GM23338 (cell line): ENCODE data around the gene GLYATL2. TPM values are rescaled to one million over a fixed set of nuclear protein-coding genes. Genes with fewer than 3 reads are reported as not detected.

Source experiments
- ATAC-seq: fragments of 200-7000 bp; cut with Tn5 transposase; 3 replicates; pipeline ENCODE4 v1.9.1; 2020
- DNase-seq: peaks from one replicate; pipeline ENCODE4 v3.0.0-alpha.2; 2015; ENCODE audit warnings: low spot score
- H2AFZ ChIP-seq: fragments of 200-600 bp; sonication (generic); 2 replicates; pipeline ENCODE4 v1.8.0; 2016; ENCODE audit warnings: antibody characterized with exemption, mild to moderate bottlenecking, moderate library complexity
- H3F3A ChIP-seq: fragments of 200-600 bp; sonication (generic); replicated peaks from 2 replicates; pipeline ENCODE4 v1.8.0; 2017; ENCODE audit warnings: antibody characterized with exemption, mixed run types, low read depth
- H3K27ac ChIP-seq: fragments of 200-600 bp; sonication (generic); 2 replicates; pipeline ENCODE4 v1.6.1; 2016; ENCODE audit warnings: low read depth
- H3K27me3 ChIP-seq: fragments of 200-600 bp; sonication (generic); 2 replicates; pipeline ENCODE4 v1.8.0; 2016; ENCODE audit warnings: mild to moderate bottlenecking, mixed run types, moderate library complexity; ENCODE audit not compliant: insufficient read depth
- H3K36me3 ChIP-seq: fragments of 200-600 bp; sonication (generic); 2 replicates; pipeline ENCODE4 v1.8.0; 2016; ENCODE audit warnings: mild to moderate bottlenecking; ENCODE audit not compliant: insufficient read depth
- H3K4me1 ChIP-seq: fragments of 200-600 bp; sonication (generic); 2 replicates; pipeline ENCODE4 v1.8.0; 2016; ENCODE audit warnings: mild to moderate bottlenecking, moderate library complexity; ENCODE audit not compliant: insufficient read depth
- H3K4me2 ChIP-seq: fragments of 200-600 bp; sonication (generic); 2 replicates; pipeline ENCODE4 v1.7.1; 2017; ENCODE audit warnings: mixed run types
- H3K4me3 ChIP-seq: fragments of 200-600 bp; sonication (generic); 2 replicates; pipeline ENCODE4 v1.6.1; 2016; ENCODE audit warnings: mixed run types
- H3K79me2 ChIP-seq: fragments of 200-600 bp; sonication (generic); replicated peaks from 2 replicates; pipeline ENCODE4 v1.8.0; 2017; ENCODE audit warnings: mild to moderate bottlenecking; ENCODE audit not compliant: insufficient read depth
- H3K9me2 ChIP-seq: fragments of 200-600 bp; sonication (generic); 2 replicates; pipeline ENCODE4 v1.8.0; 2017; ENCODE audit not compliant: insufficient read depth
- H4K20me1 ChIP-seq: fragments of 200-600 bp; sonication (generic); replicated peaks from 2 replicates; pipeline ENCODE4 v1.8.0; 2017; ENCODE audit warnings: mild to moderate bottlenecking; ENCODE audit not compliant: insufficient read depth
- H3K27ac Mint-ChIP-seq: 2 replicates; pipeline ENCODE4 v1.8.0; 2020; ENCODE audit warnings: inconsistent platforms, mild to moderate bottlenecking, moderate library complexity, mixed read lengths
- H3K27me3 Mint-ChIP-seq: 3 replicates; pipeline ENCODE4 v1.8.0; 2022; ENCODE audit warnings: low read depth, mild to moderate bottlenecking, moderate library complexity, mixed read lengths, inconsistent platforms; ENCODE audit not compliant: insufficient read depth, poor library complexity
- H3K36me3 Mint-ChIP-seq: 3 replicates; pipeline ENCODE4 v1.8.0; 2021; ENCODE audit warnings: low read depth, mild to moderate bottlenecking, inconsistent platforms, moderate library complexity, mixed read lengths
- H3K4me1 Mint-ChIP-seq: 3 replicates; pipeline ENCODE4 v1.8.0; 2020; ENCODE audit warnings: mild to moderate bottlenecking, inconsistent platforms, mixed read lengths
- H3K4me3 Mint-ChIP-seq: 3 replicates; pipeline ENCODE4 v1.8.0; 2021; ENCODE audit warnings: moderate library complexity, mild to moderate bottlenecking, inconsistent platforms, mixed read lengths
- H3K9me3 Mint-ChIP-seq: 3 replicates; pipeline ENCODE4 v1.8.0; 2020; ENCODE audit warnings: moderate library complexity, mild to moderate bottlenecking, inconsistent platforms, mixed read lengths
- CTCF ChIP-seq, 2 experiments: fragments of 200-600 bp in 1 of 2; sonication (generic) in 1 of 2; conservative IDR thresholded peaks; 2 replicates each; pipeline versions ENCODE4 v1.5.1 to v1.6.1; 2016 to 2017; ENCODE audit warnings: antibody characterized with exemption in 2 of 2, low read depth in 2 of 2, mild to moderate bottlenecking in 2 of 2, moderate library complexity in 1 of 2
- EZH2phosphoT487 ChIP-seq: fragments of 200-600 bp; sonication (generic); IDR thresholded peaks from one replicate; pipeline ENCODE4 v1.8.1; 2018; ENCODE audit warnings: antibody characterized with exemption; ENCODE audit not compliant: unreplicated experiment
- NANOG ChIP-seq: IDR thresholded peaks from 2 replicates; pipeline ENCODE4 v1.6.1; 2016; ENCODE audit warnings: antibody characterized with exemption, borderline replicate concordance
- POLR2AphosphoS5 ChIP-seq: IDR thresholded peaks from 2 replicates; pipeline ENCODE4 v1.6.1; 2016; ENCODE audit warnings: antibody characterized with exemption, low read depth
- polyA plus RNA-seq: library from polyadenylated mRNA; unstranded; fragments of >200 nt; fragmentation: Nextera tagmentation; extraction: Ambion mirVana; gene quantifications from 2 replicates; pipeline ENCODE4 v1.2.1, GENCODE V29; 2016
- total RNA-seq: library from RNA; depleted of rRNA; stranded (reverse); fragments of >200 nt; shearing (Covaris generic); gene quantifications from 2 replicates; pipeline ENCODE4 v1.2.3, GENCODE V29; 2014
- TF ChIP-seq, protein P1 (sequence below): fragments of 250-450 bp; sonication (Bioruptor Pico); IDR thresholded peaks from 2 replicates; pipeline ENCODE4 v1.5.0; 2020; ENCODE audit warnings: mild to moderate bottlenecking, moderate library complexity

Gene GLYATL2
- total and polyA plus RNA-seq, 2 experiments from 2014 or later: 0.63 to 0.76 TPM

DNA sequence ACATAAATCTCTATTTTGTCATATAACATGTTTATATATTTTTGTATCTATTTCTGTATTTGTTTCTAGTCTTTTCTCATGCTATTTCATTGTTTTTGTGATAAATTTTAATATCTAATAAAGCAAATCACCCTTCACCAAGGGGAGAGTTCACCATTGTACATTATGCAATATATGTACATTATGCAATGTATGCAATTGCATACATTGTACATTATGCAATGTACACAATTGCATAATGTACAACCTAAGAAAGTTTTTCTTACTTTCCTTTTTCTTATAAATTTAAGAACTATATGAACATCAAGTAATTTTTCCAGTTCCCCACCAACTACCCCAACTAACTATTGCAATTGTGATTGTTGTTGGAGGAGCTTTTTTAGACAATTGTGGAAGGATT is 44.1 kb upstream of the GLYATL2 start (continued):
- TF ChIP-seq, protein P1, sequence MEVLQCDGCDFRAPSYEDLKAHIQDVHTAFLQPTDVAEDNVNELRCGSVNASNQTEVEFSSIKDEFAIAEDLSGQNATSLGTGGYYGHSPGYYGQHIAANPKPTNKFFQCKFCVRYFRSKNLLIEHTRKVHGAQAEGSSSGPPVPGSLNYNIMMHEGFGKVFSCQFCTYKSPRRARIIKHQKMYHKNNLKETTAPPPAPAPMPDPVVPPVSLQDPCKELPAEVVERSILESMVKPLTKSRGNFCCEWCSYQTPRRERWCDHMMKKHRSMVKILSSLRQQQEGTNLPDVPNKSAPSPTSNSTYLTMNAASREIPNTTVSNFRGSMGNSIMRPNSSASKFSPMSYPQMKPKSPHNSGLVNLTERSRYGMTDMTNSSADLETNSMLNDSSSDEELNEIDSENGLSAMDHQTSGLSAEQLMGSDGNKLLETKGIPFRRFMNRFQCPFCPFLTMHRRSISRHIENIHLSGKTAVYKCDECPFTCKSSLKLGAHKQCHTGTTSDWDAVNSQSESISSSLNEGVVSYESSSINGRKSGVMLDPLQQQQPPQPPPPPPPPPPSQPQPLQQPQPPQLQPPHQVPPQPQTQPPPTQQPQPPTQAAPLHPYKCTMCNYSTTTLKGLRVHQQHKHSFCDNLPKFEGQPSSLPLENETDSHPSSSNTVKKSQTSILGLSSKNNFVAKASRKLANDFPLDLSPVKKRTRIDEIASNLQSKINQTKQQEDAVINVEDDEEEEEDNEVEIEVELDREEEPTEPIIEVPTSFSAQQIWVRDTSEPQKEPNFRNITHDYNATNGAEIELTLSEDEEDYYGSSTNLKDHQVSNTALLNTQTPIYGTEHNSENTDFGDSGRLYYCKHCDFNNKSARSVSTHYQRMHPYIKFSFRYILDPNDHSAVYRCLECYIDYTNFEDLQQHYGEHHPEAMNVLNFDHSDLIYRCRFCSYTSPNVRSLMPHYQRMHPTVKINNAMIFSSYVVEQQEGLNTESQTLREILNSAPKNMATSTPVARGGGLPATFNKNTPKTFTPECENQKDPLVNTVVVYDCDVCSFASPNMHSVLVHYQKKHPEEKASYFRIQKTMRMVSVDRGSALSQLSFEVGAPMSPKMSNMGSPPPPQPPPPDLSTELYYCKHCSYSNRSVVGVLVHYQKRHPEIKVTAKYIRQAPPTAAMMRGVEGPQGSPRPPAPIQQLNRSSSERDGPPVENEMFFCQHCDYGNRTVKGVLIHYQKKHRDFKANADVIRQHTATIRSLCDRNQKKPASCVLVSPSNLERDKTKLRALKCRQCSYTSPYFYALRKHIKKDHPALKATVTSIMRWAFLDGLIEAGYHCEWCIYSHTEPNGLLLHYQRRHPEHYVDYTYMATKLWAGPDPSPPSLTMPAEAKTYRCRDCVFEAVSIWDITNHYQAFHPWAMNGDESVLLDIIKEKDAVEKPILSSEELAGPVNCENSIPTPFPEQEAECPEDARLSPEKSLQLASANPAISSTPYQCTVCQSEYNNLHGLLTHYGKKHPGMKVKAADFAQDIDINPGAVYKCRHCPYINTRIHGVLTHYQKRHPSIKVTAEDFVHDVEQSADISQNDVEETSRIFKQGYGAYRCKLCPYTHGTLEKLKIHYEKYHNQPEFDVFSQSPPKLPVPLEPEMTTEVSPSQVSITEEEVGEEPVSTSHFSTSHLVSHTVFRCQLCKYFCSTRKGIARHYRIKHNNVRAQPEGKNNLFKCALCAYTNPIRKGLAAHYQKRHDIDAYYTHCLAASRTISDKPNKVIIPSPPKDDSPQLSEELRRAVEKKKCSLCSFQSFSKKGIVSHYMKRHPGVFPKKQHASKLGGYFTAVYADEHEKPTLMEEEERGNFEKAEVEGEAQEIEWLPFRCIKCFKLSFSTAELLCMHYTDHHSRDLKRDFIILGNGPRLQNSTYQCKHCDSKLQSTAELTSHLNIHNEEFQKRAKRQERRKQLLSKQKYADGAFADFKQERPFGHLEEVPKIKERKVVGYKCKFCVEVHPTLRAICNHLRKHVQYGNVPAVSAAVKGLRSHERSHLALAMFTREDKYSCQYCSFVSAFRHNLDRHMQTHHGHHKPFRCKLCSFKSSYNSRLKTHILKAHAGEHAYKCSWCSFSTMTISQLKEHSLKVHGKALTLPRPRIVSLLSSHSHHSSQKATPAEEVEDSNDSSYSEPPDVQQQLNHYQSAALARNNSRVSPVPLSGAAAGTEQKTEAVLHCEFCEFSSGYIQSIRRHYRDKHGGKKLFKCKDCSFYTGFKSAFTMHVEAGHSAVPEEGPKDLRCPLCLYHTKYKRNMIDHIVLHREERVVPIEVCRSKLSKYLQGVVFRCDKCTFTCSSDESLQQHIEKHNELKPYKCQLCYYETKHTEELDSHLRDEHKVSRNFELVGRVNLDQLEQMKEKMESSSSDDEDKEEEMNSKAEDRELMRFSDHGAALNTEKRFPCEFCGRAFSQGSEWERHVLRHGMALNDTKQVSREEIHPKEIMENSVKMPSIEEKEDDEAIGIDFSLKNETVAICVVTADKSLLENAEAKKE (CRISPR knock-in tag): no peak
- no peak for TF ChIP-seq POLR2AphosphoS5
- TF ChIP-seq EZH2phosphoT487: no peak

DNA sequence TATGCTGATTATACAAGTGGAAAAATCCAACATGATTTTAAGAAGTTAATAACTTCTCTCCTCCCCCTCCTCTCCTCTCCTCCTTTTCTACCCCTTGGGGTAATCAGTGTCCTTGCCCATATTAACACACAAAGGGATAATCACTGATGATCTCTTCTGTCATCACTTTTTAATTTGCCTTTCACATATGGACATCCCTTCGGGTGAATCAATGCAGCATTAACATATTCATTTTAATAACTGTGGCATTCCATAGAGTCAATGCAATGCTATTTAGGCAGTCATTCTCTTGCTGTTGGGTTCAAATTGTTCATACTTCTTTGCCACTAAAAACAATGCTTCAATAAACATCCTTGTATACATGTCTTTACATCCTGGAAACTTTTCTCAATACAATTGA is 42.9 kb upstream of the GLYATL2 start:
- Histone ChIP-seq H3K4me3 (no peak overlapping the region), H3K27ac (no peak overlapping the region), H3K79me2 (no peaks in the 10 kb centered on the region), H3K4me1 (no peaks in the 10 kb centered on the region), H4K20me1 (no peaks in the 10 kb centered on the region), H3K36me3 (no peaks in the 10 kb centered on the region), H2AFZ (no peak overlapping the region), H3K9me2 (no peaks in the 10 kb centered on the region), H3K27me3 (no peaks in the 10 kb centered on the region), H3K4me2 (no peak overlapping the region), H3F3A (no peaks in the 10 kb centered on the region)
- ATAC-seq: no peak
- H3K27ac Mint-ChIP-seq: no peak overlapping the region
- H3K36me3 Mint-ChIP-seq: peaks cover 32% of the 10 kb centered on the region
- no peak for TF ChIP-seq POLR2AphosphoS5
- DNase-seq: no peak
- H3K4me3 Mint-ChIP-seq: no peak overlapping the region
- peaks cover 34% of the 10 kb centered on the region for H3K9me3 Mint-ChIP-seq
- peaks cover 6% of the 10 kb centered on the region for H3K27me3 Mint-ChIP-seq
- peaks cover 3% of the 10 kb centered on the region; the same call in 2 of the 3 replicates for H3K4me1 Mint-ChIP-seq

- Histone ChIP-seq H3K4me3 (no peak overlapping the region), H3K36me3 (no peaks in the 10 kb centered on the region; the same call in 1 of the 2 replicates), H4K20me1 (no peaks in the 10 kb centered on the region), H2AFZ (no peak overlapping the region), H3K79me2 (no peaks in the 10 kb centered on the region), H3K27me3 (no peaks in the 10 kb centered on the region), H3F3A (no peaks in the 10 kb centered on the region), H3K9me2 (no peaks in the 10 kb centered on the region), H3K27ac (no peak overlapping the region), H3K4me1 (no peaks in the 10 kb centered on the region), H3K4me2 (no peak overlapping the region)
- no peak for ATAC-seq
- no peak overlapping the region for H3K27ac Mint-ChIP-seq
- peaks cover 5% of the 10 kb centered on the region for H3K27me3 Mint-ChIP-seq
- H3K9me3 Mint-ChIP-seq: peaks cover 88% of the 10 kb centered on the region
- no peaks in the 10 kb centered on the region for H3K4me1 Mint-ChIP-seq
- no peak for DNase-seq
- H3K4me3 Mint-ChIP-seq: no peak overlapping the region
- peaks cover 75% of the 10 kb centered on the region for H3K36me3 Mint-ChIP-seq
- TF ChIP-seq CTCF (conservative IDR thresholded peaks at IDR 0.05; ENCODE audit: low read depth in 2 of 2) (no peak), NANOG (no peak)
Measured at GRCh38 chr11:58880625-58881024, 36.1 kb upstream of the GLYATL2 start.
